Loucy (cell line): ENCODE data around the gene TMEM132C.

Source experiments
- H2AFZ ChIP-seq: fragments of 200-600 bp; sonication (generic); 2 replicates; pipeline ENCODE4 v1.6.0; 2016; ENCODE audit warnings: antibody characterized with exemption, mild to moderate bottlenecking, low read length, moderate library complexity
- H3F3A ChIP-seq: fragments of 200-600 bp; 2 replicates; pipeline ENCODE4 v1.6.0; 2016; ENCODE audit warnings: antibody characterized with exemption, low read depth, mild to moderate bottlenecking
- H3K27me3 ChIP-seq: fragments of 200-600 bp; sonication (generic); 2 replicates; pipeline ENCODE4 v1.6.1; 2014; ENCODE audit warnings: low read length, mild to moderate bottlenecking; ENCODE audit not compliant: insufficient read depth, poor library complexity, severe bottlenecking
- H3K36me3 ChIP-seq: fragments of 200-600 bp; sonication (generic); 2 replicates; pipeline ENCODE4 v1.6.1; 2016; ENCODE audit warnings: low read length; ENCODE audit not compliant: insufficient read depth
- H3K4me1 ChIP-seq: fragments of 200-600 bp; sonication (generic); 2 replicates; pipeline ENCODE4 v1.5.1; 2014; ENCODE audit warnings: low read length, mild to moderate bottlenecking; ENCODE audit not compliant: insufficient read depth, poor library complexity, severe bottlenecking
- H3K4me2 ChIP-seq: fragments of 200-600 bp; sonication (generic); 2 replicates; pipeline ENCODE4 v1.6.0; 2014; ENCODE audit warnings: antibody characterized with exemption, low read length, low read depth, mild to moderate bottlenecking; ENCODE audit not compliant: poor library complexity, severe bottlenecking
- H3K4me3 ChIP-seq: fragments of 200-600 bp; sonication (generic); 2 replicates; pipeline ENCODE4 v1.5.1; 2014; ENCODE audit warnings: low read length, mild to moderate bottlenecking, mixed read lengths; ENCODE audit not compliant: poor library complexity, severe bottlenecking
- H3K79me2 ChIP-seq: fragments of 200-600 bp; sonication (generic); 2 replicates; pipeline ENCODE4 v1.6.1; 2014; ENCODE audit warnings: low read length; ENCODE audit not compliant: insufficient read depth
- H3K9ac ChIP-seq: fragments of 200-600 bp; sonication (generic); 2 replicates; pipeline ENCODE4 v1.6.0; 2014; ENCODE audit warnings: mild to moderate bottlenecking, low read depth, low read length, moderate library complexity; ENCODE audit not compliant: poor library complexity, severe bottlenecking
- H3K9me2 ChIP-seq: fragments of 200-600 bp; sonication (generic); replicated peaks from 2 replicates; pipeline ENCODE4 v1.6.1; 2016; ENCODE audit warnings: low read depth, low read length, mixed read lengths
- H3K9me3 ChIP-seq: fragments of 200-600 bp; sonication (generic); 2 replicates; pipeline ENCODE4 v1.6.1; 2014; ENCODE audit warnings: mild to moderate bottlenecking, antibody characterized with exemption, low read length, low read depth; ENCODE audit not compliant: insufficient read depth
- H4K20me1 ChIP-seq: fragments of 200-600 bp; sonication (generic); 2 replicates; pipeline ENCODE4 v1.6.0; 2014; ENCODE audit warnings: antibody characterized with exemption, low read length, mild to moderate bottlenecking; ENCODE audit not compliant: insufficient read depth, poor library complexity, severe bottlenecking
- CTCF ChIP-seq: fragments of 200-600 bp; sonication (generic); conservative IDR thresholded peaks from 2 replicates; pipeline ENCODE4 v1.5.1; 2014; ENCODE audit warnings: mild to moderate bottlenecking, antibody characterized with exemption, low read length
- EZH2phosphoT487 ChIP-seq: fragments of 200-600 bp; IDR thresholded peaks from 2 replicates; pipeline ENCODE4 v1.6.1; 2018; ENCODE audit warnings: antibody characterized with exemption, mild to moderate bottlenecking, moderate library complexity, borderline replicate concordance

The TMEM132C gene

GRCh38 chr12:128450810-128451209 lies 183.8 kb downstream of the TMEM132C start:
- H3K4me3 ChIP-seq: no peak overlapping the region
- no peaks in the 10 kb centered on the region for H3K27me3 ChIP-seq
- H3K9me3 ChIP-seq: peaks cover 6% of the 10 kb centered on the region; the same call in 1 of the 2 replicates
- H3K9ac ChIP-seq: no peak overlapping the region
- no peak for TF ChIP-seq EZH2phosphoT487
- no peak for TF ChIP-seq CTCF
- no peaks in the 10 kb centered on the region for H3K79me2 ChIP-seq
- no peak overlapping the region for H2AFZ ChIP-seq
- no peaks in the 10 kb centered on the region for H3K9me2 ChIP-seq
- H3F3A ChIP-seq: no peaks in the 10 kb centered on the region
- no peak overlapping the region for H3K4me2 ChIP-seq
- H4K20me1 ChIP-seq: no peaks in the 10 kb centered on the region
- H3K4me1 ChIP-seq: no peaks in the 10 kb centered on the region
- H3K36me3 ChIP-seq: no peaks in the 10 kb centered on the region

GRCh38 chr12:128455851-128456250 lies 188.9 kb downstream of the TMEM132C start:
- no peak overlapping the region for H3K4me2 ChIP-seq
- no peak for TF ChIP-seq EZH2phosphoT487
- no peak for TF ChIP-seq CTCF
- H3F3A ChIP-seq: no peaks in the 10 kb centered on the region
- H3K36me3 ChIP-seq: no peaks in the 10 kb centered on the region
- H3K4me3 ChIP-seq: no peak overlapping the region
- H3K79me2 ChIP-seq: no peaks in the 10 kb centered on the region
- no peak overlapping the region for H2AFZ ChIP-seq
- no peak overlapping the region for H3K9ac ChIP-seq
- no peaks in the 10 kb centered on the region for H3K9me2 ChIP-seq
- H3K27me3 ChIP-seq: no peaks in the 10 kb centered on the region
- peaks cover 6% of the 10 kb centered on the region; the same call in 1 of the 2 replicates for H3K9me3 ChIP-seq
- H4K20me1 ChIP-seq: no peaks in the 10 kb centered on the region
- no peaks in the 10 kb centered on the region for H3K4me1 ChIP-seq

GRCh38 chr12:128456922-128457321 lies 190.0 kb downstream of the TMEM132C start:
- peaks cover 6% of the 10 kb centered on the region; the same call in 1 of the 2 replicates for H3K9me3 ChIP-seq
- H3K4me1 ChIP-seq: no peaks in the 10 kb centered on the region
- no peaks in the 10 kb centered on the region for H3K27me3 ChIP-seq
- H3K36me3 ChIP-seq: no peaks in the 10 kb centered on the region
- H3K9me2 ChIP-seq: no peaks in the 10 kb centered on the region
- H3K9ac ChIP-seq: no peak overlapping the region
- H3K4me3 ChIP-seq: no peak overlapping the region
- H3F3A ChIP-seq: no peaks in the 10 kb centered on the region
- TF ChIP-seq EZH2phosphoT487 (no peak), CTCF (no peak)
- no peak overlapping the region for H2AFZ ChIP-seq
- H3K79me2 ChIP-seq: no peaks in the 10 kb centered on the region
- H3K4me2 ChIP-seq: no peak overlapping the region
- H4K20me1 ChIP-seq: no peaks in the 10 kb centered on the region
